Hair follicular keratinocyte (primary cell): ENCODE data around the gene SEMA6C. TPM values are rescaled to one million over a fixed set of nuclear protein-coding genes. Genes with fewer than 3 reads are reported as not detected.

Source experiments
- total RNA-seq: library from RNA; depleted of rRNA; stranded (reverse); fragments of >200 nt; gene quantifications from 2 replicates; pipeline ENCODE4 v1.2.3, GENCODE V29; 2015

The SEMA6C gene, protein sequence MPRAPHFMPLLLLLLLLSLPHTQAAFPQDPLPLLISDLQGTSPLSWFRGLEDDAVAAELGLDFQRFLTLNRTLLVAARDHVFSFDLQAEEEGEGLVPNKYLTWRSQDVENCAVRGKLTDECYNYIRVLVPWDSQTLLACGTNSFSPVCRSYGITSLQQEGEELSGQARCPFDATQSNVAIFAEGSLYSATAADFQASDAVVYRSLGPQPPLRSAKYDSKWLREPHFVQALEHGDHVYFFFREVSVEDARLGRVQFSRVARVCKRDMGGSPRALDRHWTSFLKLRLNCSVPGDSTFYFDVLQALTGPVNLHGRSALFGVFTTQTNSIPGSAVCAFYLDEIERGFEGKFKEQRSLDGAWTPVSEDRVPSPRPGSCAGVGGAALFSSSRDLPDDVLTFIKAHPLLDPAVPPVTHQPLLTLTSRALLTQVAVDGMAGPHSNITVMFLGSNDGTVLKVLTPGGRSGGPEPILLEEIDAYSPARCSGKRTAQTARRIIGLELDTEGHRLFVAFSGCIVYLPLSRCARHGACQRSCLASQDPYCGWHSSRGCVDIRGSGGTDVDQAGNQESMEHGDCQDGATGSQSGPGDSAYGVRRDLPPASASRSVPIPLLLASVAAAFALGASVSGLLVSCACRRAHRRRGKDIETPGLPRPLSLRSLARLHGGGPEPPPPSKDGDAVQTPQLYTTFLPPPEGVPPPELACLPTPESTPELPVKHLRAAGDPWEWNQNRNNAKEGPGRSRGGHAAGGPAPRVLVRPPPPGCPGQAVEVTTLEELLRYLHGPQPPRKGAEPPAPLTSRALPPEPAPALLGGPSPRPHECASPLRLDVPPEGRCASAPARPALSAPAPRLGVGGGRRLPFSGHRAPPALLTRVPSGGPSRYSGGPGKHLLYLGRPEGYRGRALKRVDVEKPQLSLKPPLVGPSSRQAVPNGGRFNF
- total RNA-seq, result 0.47 and 0.84 TPM in 2 replicates

DNA sequence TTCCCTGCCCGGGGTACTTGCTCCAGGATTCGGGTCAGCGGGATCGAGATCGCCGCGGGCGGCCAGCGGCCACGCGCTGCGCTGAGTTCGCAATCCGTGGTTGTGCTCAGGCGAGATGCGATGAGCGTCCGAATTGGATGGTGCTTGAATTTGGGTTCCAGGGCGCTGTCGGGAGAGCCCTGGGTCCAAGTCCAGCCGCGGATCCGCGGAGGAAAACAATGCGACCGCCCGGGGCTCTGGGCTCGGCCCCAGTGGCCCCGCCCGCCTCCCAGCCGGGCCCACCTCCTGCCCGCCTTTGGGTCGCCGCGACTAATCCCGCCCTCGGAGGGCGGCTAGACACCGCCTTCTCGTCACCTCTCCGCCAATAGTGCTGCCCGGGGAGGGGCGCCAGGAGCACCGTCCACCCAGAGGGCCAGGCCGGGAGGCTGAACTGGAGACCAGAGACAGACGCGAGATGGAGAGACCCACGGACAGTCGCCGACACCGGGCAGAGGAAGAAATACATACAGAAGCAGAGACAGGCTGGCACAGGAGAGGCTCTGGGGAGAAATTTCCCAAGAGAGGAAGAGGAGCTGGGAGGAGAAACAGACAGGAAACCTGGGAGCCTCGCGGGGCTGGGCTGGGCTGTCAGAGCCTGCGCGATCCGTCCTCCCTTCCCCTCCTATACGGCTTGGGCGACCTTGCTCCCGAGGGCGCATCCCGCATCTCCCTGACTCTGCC is at the start of gene SEMA6C:
TSS of gene SEMA6C (minus strand) at position 220 of the 720 bp plus-strand sequence. CDS start 4,010 bp downstream, outside the sequence.

DNA sequence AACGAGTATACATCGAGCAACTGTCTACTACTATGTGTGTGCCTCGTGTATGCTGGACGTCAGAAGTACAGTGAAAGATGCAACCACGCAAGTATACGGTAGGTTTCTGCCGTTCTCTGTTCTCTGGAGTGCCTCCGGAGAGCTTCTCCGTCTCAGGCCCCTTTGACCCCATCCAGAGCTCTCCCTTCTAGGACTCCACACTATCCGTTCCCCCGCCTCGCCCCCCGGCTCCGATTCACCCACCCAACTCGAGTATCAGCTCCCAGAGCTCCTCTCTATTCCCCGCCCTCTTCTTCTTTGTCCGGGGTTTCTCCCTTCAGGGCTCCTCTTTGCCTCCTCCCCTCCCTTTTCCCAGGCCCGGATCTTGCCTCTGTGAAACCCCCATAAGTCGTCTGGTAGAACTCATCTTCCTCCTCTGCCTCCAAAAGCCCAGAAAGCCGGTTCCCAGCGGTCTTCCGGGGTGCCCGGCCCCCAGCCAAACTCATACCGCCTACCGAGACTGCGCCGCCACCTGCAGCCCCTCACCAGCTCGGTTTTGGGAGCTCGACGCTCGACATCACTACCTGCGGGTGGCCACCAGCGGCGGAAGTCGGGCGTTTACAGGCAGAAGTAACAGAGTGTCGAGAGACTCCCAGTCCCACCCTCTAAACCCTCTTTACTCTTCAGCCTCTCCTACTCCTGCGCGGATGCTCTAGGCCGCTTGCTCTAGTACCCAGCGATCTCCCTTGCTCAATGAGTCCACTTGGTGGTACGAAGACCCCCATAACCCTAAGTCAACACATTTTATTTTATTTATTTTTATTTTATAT is 43.4 kb upstream of the SEMA6C start, which contains the start of gene VPS72:
TSS of gene VPS72 (minus strand) at position 561 of the 809 bp plus-strand sequence. CDS start at position 485, 76 bp downstream.

DNA sequence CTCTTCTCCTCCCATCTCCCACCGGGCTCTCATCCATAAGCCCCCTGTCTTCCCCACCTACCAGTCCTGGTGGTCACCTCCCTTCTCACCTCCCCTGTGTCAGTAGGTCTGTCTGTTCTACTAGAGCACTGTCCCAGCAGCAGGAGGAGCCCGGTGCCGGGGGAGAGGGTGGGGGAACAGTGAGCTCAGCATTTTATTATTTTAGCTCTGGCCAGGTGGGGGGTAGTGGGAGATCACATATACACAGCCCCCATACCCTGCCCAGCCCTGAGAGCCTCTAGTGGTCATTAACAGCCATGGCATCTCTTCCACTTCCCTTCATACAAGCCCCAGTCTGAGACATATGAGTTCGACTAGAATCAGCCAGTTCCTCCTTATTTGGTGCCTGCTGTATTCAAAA is 29.4 kb upstream of the SEMA6C start, which contains the start of gene TMOD4:
TSS of gene TMOD4 (minus strand) at position 119 of the 400 bp plus-strand sequence. CDS start 1,106 bp downstream, outside the sequence.

DNA sequence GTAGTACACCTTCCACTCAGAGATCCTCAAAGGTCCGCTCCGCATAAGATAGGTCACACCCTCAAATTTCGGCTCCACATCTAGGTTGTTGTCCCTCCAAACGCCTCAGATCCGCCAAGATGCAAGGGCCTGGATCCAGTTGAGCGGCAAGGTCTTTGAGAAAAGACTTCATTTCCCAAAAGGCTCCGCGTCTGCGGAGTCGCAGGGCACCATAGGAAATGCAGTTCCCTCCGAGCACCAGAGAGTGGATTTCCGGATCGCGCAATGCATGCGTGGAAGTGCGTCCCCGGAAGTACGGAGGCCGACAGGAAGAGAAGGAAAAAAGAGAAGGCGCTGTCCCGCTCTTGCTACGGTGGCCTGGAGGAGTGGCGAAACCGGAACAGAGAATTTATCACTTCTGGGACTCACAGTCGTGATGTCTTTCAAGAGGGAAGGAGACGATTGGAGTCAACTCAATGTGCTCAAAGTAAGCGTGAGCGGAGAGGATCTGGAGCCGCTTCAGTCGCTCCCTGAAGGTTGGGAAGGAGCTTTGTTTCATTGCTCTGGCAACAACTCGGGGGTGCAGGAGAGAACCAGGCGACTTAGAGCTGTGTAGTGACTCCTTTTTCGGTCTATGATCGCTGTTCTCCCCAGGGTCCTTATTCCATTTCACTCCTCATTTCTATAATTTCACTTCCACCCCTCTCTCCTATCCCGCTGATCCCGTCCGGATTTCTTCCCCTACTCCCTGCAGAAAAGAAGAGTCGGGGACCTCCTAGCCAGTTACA is 19.5 kb upstream of the SEMA6C start, which contains the start of the genes LYSMD1 and SCNM1:
TSS of gene LYSMD1 (minus strand) at position 165 of the 767 bp plus-strand sequence. CDS start 644 bp downstream, outside the sequence.
TSS of gene SCNM1 (plus strand) at position 407 of the 767 bp plus-strand sequence. CDS start at position 416, 9 bp downstream.

DNA sequence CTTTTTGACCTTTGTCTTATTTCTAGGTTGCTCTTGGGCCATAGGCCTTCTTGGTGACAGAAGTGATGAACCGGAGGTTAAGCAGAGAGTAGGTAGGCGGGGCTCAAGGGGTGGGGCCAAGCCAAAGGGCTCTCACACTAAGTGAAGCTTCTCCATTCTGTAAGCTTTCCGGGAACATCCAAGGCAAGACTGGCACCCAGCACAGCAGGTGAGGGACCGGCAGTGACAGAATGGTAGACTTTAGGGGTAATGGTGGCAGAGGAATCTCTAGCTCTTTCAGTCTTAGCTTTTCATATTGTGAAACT is 10.0 kb upstream of the SEMA6C start, which contains the start of gene TNFAIP8L2:
TSS of gene TNFAIP8L2 (plus strand) at position 135 of the 305 bp plus-strand sequence. CDS start 2,049 bp downstream, outside the sequence.

Other genes starting within 250 kb of the SEMA6C start
- 18.8 and 28.3 TPM in 2 replicates for gene SETDB1, start 220.3 kb downstream of the SEMA6C start, total RNA-seq
- gene CERS2, start 171.8 kb downstream of the SEMA6C start, total RNA-seq, result 111 and 112 TPM in 2 replicates
- gene ANXA9, start 164.3 kb downstream of the SEMA6C start, total RNA-seq, result 0.31 and 0.61 TPM in 2 replicates
- 8.8 and 12.7 TPM in 2 replicates for gene MINDY1, start 139.7 kb downstream of the SEMA6C start, total RNA-seq
- gene PRUNE1, start 138.2 kb downstream of the SEMA6C start, total RNA-seq, result 11.5 and 18.2 TPM in 2 replicates
- gene BNIPL, start 110.0 kb downstream of the SEMA6C start, total RNA-seq, result 1.2 and 7.6 TPM in 2 replicates
- gene C1orf56, start 98.9 kb downstream of the SEMA6C start, total RNA-seq, result 0.94 and 1.7 TPM in 2 replicates
- gene CDC42SE1, start 87.0 kb downstream of the SEMA6C start, total RNA-seq, result 87.9 and 97.3 TPM in 2 replicates
- 9.3 and 9.6 TPM in 2 replicates for gene MLLT11, start 86.2 kb downstream of the SEMA6C start, total RNA-seq
- 7.7 and 9.2 TPM in 2 replicates for gene GABPB2, start 75.9 kb downstream of the SEMA6C start, total RNA-seq
- gene TNFAIP8L2, start 10.0 kb upstream of the SEMA6C start, total RNA-seq, result not detected in 2 replicates
- gene LYSMD1, start 19.3 kb upstream of the SEMA6C start, total RNA-seq, result 6.0 and 6.5 TPM in 2 replicates
- 23.0 and 39.4 TPM in 2 replicates for gene SCNM1, start 19.5 kb upstream of the SEMA6C start, total RNA-seq
- 1.2 TPM in 1 of 2 replicates, not detected in the other for gene TMOD4, start 29.4 kb upstream of the SEMA6C start, total RNA-seq
- gene VPS72, start 43.6 kb upstream of the SEMA6C start, total RNA-seq, result 43.2 and 55.1 TPM in 2 replicates
- gene PIP5K1A, start 51.9 kb upstream of the SEMA6C start, total RNA-seq, result 40.2 and 48.3 TPM in 2 replicates
- gene PSMD4, start 108.1 kb upstream of the SEMA6C start, total RNA-seq, result 121 and 161 TPM in 2 replicates
- 13.3 and 14.2 TPM in 2 replicates for gene ZNF687, start 135.7 kb upstream of the SEMA6C start, total RNA-seq
- gene PI4KB, start 180.8 kb upstream of the SEMA6C start, total RNA-seq, result 44.8 and 47.2 TPM in 2 replicates
- gene RFX5, start 200.6 kb upstream of the SEMA6C start, total RNA-seq, result 31.9 and 35.1 TPM in 2 replicates
- 1.6 and 2.2 TPM in 2 replicates for gene SELENBP1, start 226.1 kb upstream of the SEMA6C start, total RNA-seq